B cell (primary cell): ENCODE data around the gene LDLRAD3.

Source experiments
- CTCF ChIP-seq: fragments of 200-600 bp; IDR thresholded peaks from one replicate; pipeline ENCODE4 v1.8.0; 2022; ENCODE audit warnings: antibody characterized with exemption, mild to moderate bottlenecking
- EZH2 ChIP-seq: IDR thresholded peaks from 2 replicates; pipeline ENCODE4 v1.6.1; 2012; ENCODE audit warnings: borderline replicate concordance, low read depth, mild to moderate bottlenecking, moderate library complexity, low read length; ENCODE audit not compliant: insufficient read depth, poor library complexity, severe bottlenecking

GRCh38 chr11:36047344-36047743 is 103.5 kb downstream of the LDLRAD3 start:
- TF ChIP-seq EZH2: no peak
- no peak for TF ChIP-seq CTCF
